Stomach (tissue), 9 donors: ENCODE data around the gene TRANK1. TPM values are rescaled to one million over a fixed set of nuclear protein-coding genes. Genes with fewer than 3 reads are reported as not detected.

ENCODE experiments used
- DNase-seq, 2 donors: peaks; one replicate each; pipeline versions ENCODE4 v3.0.0 to v3.0.0-alpha.2; 2013 to 2019
- H3K27ac ChIP-seq, 5 donors: fragments of 200-600 bp in 4 of 5; sonication (generic) in 4 of 5; one replicate each; pipeline ENCODE4 v1.5.1; 2013 to 2019; ENCODE audit warnings: mild to moderate bottlenecking in 1 of 5, moderate library complexity in 1 of 5
- H3K27me3 ChIP-seq, 3 donors: fragments of 200-600 bp; sonication (generic); one replicate each; pipeline ENCODE4 v1.5.1; 2017 to 2019; ENCODE audit warnings: mixed run types in 1 of 3
- H3K36me3 ChIP-seq, 4 donors: fragments of 200-600 bp; sonication (generic); 1 replicate in 3 of 4; 2 replicates in 1 of 4; pipeline ENCODE4 v1.5.1; 2016 to 2019
- H3K4me1 ChIP-seq, 4 donors: fragments of 200-600 bp; sonication (generic); one replicate each; pipeline ENCODE4 v1.5.1; 2016 to 2019
- H3K4me3 ChIP-seq, 4 donors: fragments of 200-600 bp; sonication (generic) in 3 of 4; one replicate each; pipeline ENCODE4 v1.5.1; 2016 to 2019; ENCODE audit warnings: mild to moderate bottlenecking in 1 of 4
- H3K9me3 ChIP-seq, 4 donors: fragments of 200-600 bp; sonication (generic); one replicate each; pipeline ENCODE4 v1.5.1; 2016 to 2019
- CTCF ChIP-seq, 7 experiments: fragments of 450-650 bp in 4 of 7; fragments of 200-600 bp in 3 of 7; sonication (generic) in 3 of 7; IDR thresholded peaks; one replicate each; pipeline ENCODE4 v1.5.1; 2016 to 2019; ENCODE audit warnings: antibody characterized with exemption in 7 of 7, control low read depth in 2 of 7, mild to moderate bottlenecking in 1 of 7
- EP300 ChIP-seq: sonication (generic); formaldehyde crosslinking; IDR thresholded peaks from one replicate; pipeline ENCODE4 v1.6.1; 2017; ENCODE audit warnings: antibody characterized with exemption
- POLR2A ChIP-seq, 4 donors: fragments of 450-650 bp; IDR thresholded peaks; one replicate each; pipeline ENCODE4 v1.6.1; 2016; ENCODE audit warnings: antibody characterized with exemption in 4 of 4, control low read depth in 2 of 4, mild to moderate bottlenecking in 1 of 4, moderate library complexity in 1 of 4
- POLR2AphosphoS5 ChIP-seq, 3 donors: sonication (generic); formaldehyde crosslinking; IDR thresholded peaks; one replicate each; pipeline ENCODE4 v1.6.1; 2016; ENCODE audit warnings: antibody characterized with exemption in 3 of 3
- WGBS, 5 donors: extraction: QIAGEN DNeasy Blood & Tissue Kit in 3 of 5; methylation state at CpG; one replicate each; pipeline versions ENCODE4 v1.1.5 to v1.1.7; 2013 to 2018; 5-methylcytosine and 5-hydroxymethylcytosine counted together
- intact Hi-C: fragments of 100-400 bp; cut with DNase I; formaldehyde crosslinking; loops from one replicate; pipeline ENCODE4 v1.15.1; 2023; ENCODE audit warnings: low total_unique reads
- polyA plus RNA-seq, 3 donors: library from polyadenylated mRNA; stranded (reverse); fragments of 200-250 nt; gene quantifications; one replicate each; pipeline ENCODE4 v1.2.3, GENCODE V29; 2013
- total RNA-seq, 5 donors: library from RNA; depleted of rRNA; stranded (reverse); fragments of >200 nt; gene quantifications; one replicate each; pipeline versions ENCODE4 v1.1.0 to v1.2.3, GENCODE V29; 2014 to 2016
- donor health status: healthy with polysubstance abuse.
- donor health status: Bipolar disorder and iron deficiency.
- donor health status: healthy.

Gene TRANK1
- total and polyA plus RNA-seq, 8 donors = 1.2 to 27.2 (median 6.4) TPM

GRCh38 chr3:36876181-36876936 lies 68.5 kb downstream of the TRANK1 start:
- no peak for TF ChIP-seq POLR2A (IDR thresholded peaks at IDR 0.05)
- no peak for TF ChIP-seq POLR2AphosphoS5 (IDR thresholded peaks at IDR 0.05)
- TF ChIP-seq CTCF (IDR thresholded peaks at IDR 0.05) = no peak
- no peak for TF ChIP-seq EP300
- peak in 1 of 2 donors; percentile 30 for DNase-seq
- Histone ChIP-seq H3K4me1 (no peaks in the 10 kb centered on the region), H3K27ac (peak overlapping the region in 4 of 5 donors; percentile 2 to 60 (median 23)), H3K36me3 (peaks cover 0 to 17% (median 14%) of the 10 kb centered on the region in 4 donors), H3K27me3 (no peaks in the 10 kb centered on the region), H3K4me3 (no peak overlapping the region), H3K9me3 (no peaks in the 10 kb centered on the region)
- WGBS, 5 donors = 52 to 77% (median 74%) methylated on average over 7 of the region's 7 CpGs
- intact Hi-C loops = no loop called here

- 88 to 97% (median 93%) methylated on average over 3 of the region's 3 CpGs for WGBS, 5 donors
- no peak overlapping the region for H3K4me3 ChIP-seq
- H3K36me3 ChIP-seq = peaks cover 0 to 21% (median 14%) of the 10 kb centered on the region in 4 donors
- intact Hi-C loops = no loop called here
- TF ChIP-seq EP300 (no peak), CTCF (IDR thresholded peaks at IDR 0.05) (no peak), POLR2AphosphoS5 (IDR thresholded peaks at IDR 0.05) (no peak), POLR2A (IDR thresholded peaks at IDR 0.05) (no peak)
- no peak overlapping the region for H3K27ac ChIP-seq
- no peaks in the 10 kb centered on the region for H3K9me3 ChIP-seq
- no peak for DNase-seq
- no peaks in the 10 kb centered on the region for H3K27me3 ChIP-seq
- no peaks in the 10 kb centered on the region for H3K4me1 ChIP-seq
Measured at GRCh38 chr3:36875397-36875796, 69.5 kb downstream of the TRANK1 start.

- no peaks in the 10 kb centered on the region for H3K9me3 ChIP-seq
- peaks cover 0 to 23% (median 16%) of the 10 kb centered on the region in 4 donors for H3K36me3 ChIP-seq
- H3K4me1 ChIP-seq = no peaks in the 10 kb centered on the region
- H3K27me3 ChIP-seq = no peaks in the 10 kb centered on the region
- 81 to 100% (median 94%) methylated on average over 2 of the region's 2 CpGs for WGBS, 5 donors
- intact Hi-C loops = no loop called here
- DNase-seq = peak in 1 of 2 donors; percentile 12
- H3K4me3 ChIP-seq = no peak overlapping the region
- no peak overlapping the region for H3K27ac ChIP-seq
- TF ChIP-seq POLR2AphosphoS5 (IDR thresholded peaks at IDR 0.05) (no peak), CTCF (IDR thresholded peaks at IDR 0.05) (no peak), EP300 (no peak), POLR2A (IDR thresholded peaks at IDR 0.05) (no peak)
Measured at GRCh38 chr3:36874424-36874823, 70.4 kb downstream of the TRANK1 start.

- no peak for TF ChIP-seq POLR2A (IDR thresholded peaks at IDR 0.05)
- TF ChIP-seq EP300 = no peak
- no peak for TF ChIP-seq POLR2AphosphoS5 (IDR thresholded peaks at IDR 0.05)
- TF ChIP-seq CTCF (IDR thresholded peaks at IDR 0.05) = no peak
- H3K27ac ChIP-seq = no peak overlapping the region
- no peaks in the 10 kb centered on the region for H3K9me3 ChIP-seq
- no peaks in the 10 kb centered on the region for H3K27me3 ChIP-seq
- WGBS, 5 donors = 79 to 89% (median 84%) methylated on average over 2 of the region's 2 CpGs
- H3K4me1 ChIP-seq = no peaks in the 10 kb centered on the region
- peaks cover 0 to 25% (median 16%) of the 10 kb centered on the region in 4 donors for H3K36me3 ChIP-seq
- no peak for DNase-seq
- intact Hi-C loops = no loop called here
- H3K4me3 ChIP-seq = no peak overlapping the region
Measured at GRCh38 chr3:36871379-36872126, 73.3 kb downstream of the TRANK1 start.
